ENCODE measurements around the gene RRAGC.
"Not testable (repeated sequence)": the region's sequence is repeated elsewhere in the genome, so short reads cannot be mapped to it uniquely, and the experiment has no call there.

The RRAGC gene

DNA sequence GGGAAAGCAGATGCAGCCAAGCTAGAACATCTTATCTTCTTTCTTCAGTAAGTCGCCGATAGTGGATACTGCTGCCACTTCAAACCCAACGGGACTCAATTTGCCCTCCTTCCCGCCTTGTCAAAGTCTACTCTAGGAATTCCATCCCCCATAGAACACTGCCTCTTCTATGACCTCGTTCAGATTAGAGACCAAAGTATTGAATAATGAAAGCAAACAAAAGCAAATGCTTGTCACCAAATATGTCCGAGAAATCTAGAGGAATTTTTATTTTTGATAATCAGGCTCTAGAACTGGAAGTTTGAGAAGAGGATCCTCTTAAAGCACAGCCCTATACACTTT, 853 bp upstream of the RRAGC start:
- TF ChIP-seq, protein P1, sequence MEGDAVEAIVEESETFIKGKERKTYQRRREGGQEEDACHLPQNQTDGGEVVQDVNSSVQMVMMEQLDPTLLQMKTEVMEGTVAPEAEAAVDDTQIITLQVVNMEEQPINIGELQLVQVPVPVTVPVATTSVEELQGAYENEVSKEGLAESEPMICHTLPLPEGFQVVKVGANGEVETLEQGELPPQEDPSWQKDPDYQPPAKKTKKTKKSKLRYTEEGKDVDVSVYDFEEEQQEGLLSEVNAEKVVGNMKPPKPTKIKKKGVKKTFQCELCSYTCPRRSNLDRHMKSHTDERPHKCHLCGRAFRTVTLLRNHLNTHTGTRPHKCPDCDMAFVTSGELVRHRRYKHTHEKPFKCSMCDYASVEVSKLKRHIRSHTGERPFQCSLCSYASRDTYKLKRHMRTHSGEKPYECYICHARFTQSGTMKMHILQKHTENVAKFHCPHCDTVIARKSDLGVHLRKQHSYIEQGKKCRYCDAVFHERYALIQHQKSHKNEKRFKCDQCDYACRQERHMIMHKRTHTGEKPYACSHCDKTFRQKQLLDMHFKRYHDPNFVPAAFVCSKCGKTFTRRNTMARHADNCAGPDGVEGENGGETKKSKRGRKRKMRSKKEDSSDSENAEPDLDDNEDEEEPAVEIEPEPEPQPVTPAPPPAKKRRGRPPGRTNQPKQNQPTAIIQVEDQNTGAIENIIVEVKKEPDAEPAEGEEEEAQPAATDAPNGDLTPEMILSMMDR (IDR thresholded peaks at IDR 0.05; ENCODE audit: control insufficient read depth, extremely low read depth, insufficient read depth): no peak
- peak overlapping the region; percentile 87 for H3K4me3 ChIP-seq (ENCODE audit: low read depth, low read length)
- DNase-seq (ENCODE audit: low read depth): no peak

- peak overlapping the region; percentile 87 for H3K4me3 ChIP-seq (ENCODE audit: low read depth, low read length)
- DNase-seq (ENCODE audit: low read depth): peak; percentile 40
- TF ChIP-seq, protein P1 (IDR thresholded peaks at IDR 0.05; ENCODE audit: control insufficient read depth, extremely low read depth, insufficient read depth): no peak; the same call in 1 of the 2 replicates
Measured at GRCh38 chr1:38858833-38859560, 575 bp downstream of the RRAGC start.

GRCh38 chr1:38852780-38853179, 6.8 kb downstream of the RRAGC start:
- no peak overlapping the region for H3K4me3 ChIP-seq (ENCODE audit: low read depth, low read length)
- no peak for DNase-seq (ENCODE audit: low read depth)
- TF ChIP-seq, protein P1 (IDR thresholded peaks at IDR 0.05; ENCODE audit: control insufficient read depth, extremely low read depth, insufficient read depth): no peak

GRCh38 chr1:38848071-38848470, 11.5 kb downstream of the RRAGC start:
- TF ChIP-seq, protein P1 (IDR thresholded peaks at IDR 0.05; ENCODE audit: control insufficient read depth, extremely low read depth, insufficient read depth): no peak
- no peak overlapping the region for H3K4me3 ChIP-seq (ENCODE audit: low read depth, low read length)
- DNase-seq (ENCODE audit: low read depth): no peak

DNA sequence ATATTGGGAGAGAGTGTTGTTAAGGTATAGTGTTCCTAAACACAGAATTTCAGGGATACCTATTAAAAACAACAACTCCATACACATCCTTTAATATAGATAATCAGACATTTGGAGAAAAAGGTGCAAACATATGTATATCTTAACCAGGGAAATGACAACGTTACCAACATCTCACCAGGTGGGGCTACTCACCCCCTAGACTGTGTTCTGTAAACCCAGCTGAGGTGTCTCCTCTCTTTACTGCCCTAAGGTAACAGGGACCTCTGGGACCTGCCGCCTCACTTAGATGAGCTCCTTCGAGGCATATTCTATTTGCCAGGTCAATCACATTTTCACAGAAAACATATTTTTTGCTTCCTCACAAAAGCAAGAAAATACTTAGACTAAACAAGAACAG, 13.4 kb downstream of the RRAGC start:
- TF ChIP-seq, protein P1 (IDR thresholded peaks at IDR 0.05; ENCODE audit: control insufficient read depth, extremely low read depth, insufficient read depth): no peak
- no peak overlapping the region for H3K4me3 ChIP-seq (ENCODE audit: low read depth, low read length)

DNA sequence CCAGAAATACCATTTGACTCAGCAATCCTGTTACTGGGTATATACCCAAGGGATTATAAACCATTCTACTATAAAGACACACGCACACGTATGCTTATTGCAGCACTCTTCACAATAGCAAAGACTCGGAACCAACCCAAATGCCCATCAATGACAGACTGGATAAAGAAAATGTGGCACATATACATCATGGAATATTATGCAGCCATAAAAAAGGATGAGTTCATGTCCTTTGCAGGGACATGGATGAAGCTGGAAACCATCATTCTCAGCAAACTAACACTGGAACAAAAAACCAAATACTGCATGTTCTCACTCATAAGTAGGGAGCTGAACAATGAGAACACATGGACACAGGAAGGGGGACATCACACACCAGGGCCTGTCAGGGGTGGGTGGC, 14.5 kb downstream of the RRAGC start:
- not testable (repeated sequence) for H3K4me3 ChIP-seq (ENCODE audit: low read depth, low read length); DNase-seq (ENCODE audit: low read depth)

More for the DNA sequence above, 13.4 kb downstream of the RRAGC start:
- DNase-seq (ENCODE audit: low read depth): no peak

GRCh38 chr1:38840281-38840680, 19.3 kb downstream of the RRAGC start:
- DNase-seq (ENCODE audit: low read depth): no peak
- TF ChIP-seq, protein P1 (IDR thresholded peaks at IDR 0.05; ENCODE audit: control insufficient read depth, extremely low read depth, insufficient read depth): no peak

More at GRCh38 chr1:38840281-38840680, 19.3 kb downstream of the RRAGC start:
- H3K4me3 ChIP-seq (ENCODE audit: low read depth, low read length): no peak overlapping the region

Measured in LNCaP clone FGC (cell line).